ENCODE results near the gene IFNAR2.

Gene IFNAR2

DNA sequence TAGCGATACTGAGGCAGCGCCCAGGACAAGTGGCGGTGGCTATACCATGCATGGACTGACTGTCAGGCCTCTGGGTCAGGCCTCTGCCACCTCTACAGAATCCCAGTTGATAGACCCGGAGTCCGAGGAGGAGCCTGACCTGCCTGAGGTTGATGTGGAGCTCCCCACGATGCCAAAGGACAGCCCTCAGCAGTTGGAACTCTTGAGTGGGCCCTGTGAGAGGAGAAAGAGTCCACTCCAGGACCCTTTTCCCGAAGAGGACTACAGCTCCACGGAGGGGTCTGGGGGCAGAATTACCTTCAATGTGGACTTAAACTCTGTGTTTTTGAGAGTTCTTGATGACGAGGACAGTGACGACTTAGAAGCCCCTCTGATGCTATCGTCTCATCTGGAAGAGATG, 33.2 kb downstream of the IFNAR2 start:
- Histone ChIP-seq H3K27ac (ENCODE audit: insufficient read depth in 1 of 2, low read depth in 1 of 2, low read length in 2 of 2, poor library complexity in 1 of 2, severe bottlenecking in 2 of 2) (no peak overlapping the region), H3K9me3 (ENCODE audit: control extremely low read depth in 1 of 5, control insufficient read depth in 4 of 5, insufficient read depth in 2 of 5, low read depth in 1 of 5, low read length in 4 of 5) (peaks cover 0 to 3% (median 0%) of the 10 kb centered on the region in 5 experiments), H3K36me3 (ENCODE audit: control insufficient read depth in 4 of 4, insufficient read depth in 4 of 4, low read length in 3 of 4) (peaks cover 13 to 38% (median 28%) of the 10 kb centered on the region in 4 experiments), H3K27me3 (replicated peaks in 2 of 5; ENCODE audit: control insufficient read depth in 4 of 5, insufficient read depth in 5 of 5, low read length in 4 of 5) (no peaks in the 10 kb centered on the region), H3K4me1 (ENCODE audit: control extremely low read depth in 1 of 4, control insufficient read depth in 4 of 4, insufficient read depth in 4 of 4, low read length in 3 of 4) (peaks cover 10 to 57% (median 35%) of the 10 kb centered on the region in 4 experiments), H3K4me3 (ENCODE audit: control insufficient read depth in 1 of 7, extremely low read depth in 1 of 7, insufficient read depth in 4 of 7, low read depth in 2 of 7, low read length in 6 of 7) (no peak overlapping the region)
- WGBS (ENCODE audit: insufficient coverage): 98% methylated on average over 11 of the region's 11 CpGs
- ChIA-PET POLR2A (no interaction called here), CTCF (interaction anchor here (0.6 to 1.9 kb wide), 3 partner anchors 13 to 22 kb away, joined by 3 to 5 read pairs (median 3); no protein-coding TSS in a partner anchor)
- no peak for DNase-seq

DNA sequence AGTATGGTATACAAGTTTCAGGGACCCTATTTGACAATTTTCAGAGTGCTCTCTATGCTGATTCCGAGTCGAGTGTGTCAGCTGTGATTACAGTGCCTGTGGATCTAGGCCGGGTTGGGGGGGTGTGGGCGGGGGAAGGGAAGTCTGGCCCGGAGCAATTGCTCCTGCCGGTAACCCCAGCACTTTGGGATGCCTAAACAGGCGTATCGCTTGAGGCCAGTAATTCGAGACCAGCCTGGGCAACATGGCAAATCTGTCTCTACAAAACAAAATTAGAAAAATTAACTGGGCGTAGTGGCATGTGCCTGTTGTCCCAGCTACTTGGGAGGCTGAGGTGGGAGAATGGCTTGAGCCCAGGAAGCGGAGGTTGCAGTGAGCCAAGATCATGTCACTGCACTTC, 34.8 kb downstream of the IFNAR2 start:
- POLR2A ChIA-PET: interaction anchor here (0.6 to 1.3 kb wide), 3 partner anchors 17 to 61 kb away, joined by 3 to 4 read pairs (median 3); no protein-coding TSS in a partner anchor
- Histone ChIP-seq H3K27me3 (replicated peaks in 2 of 5; ENCODE audit: control insufficient read depth in 4 of 5, insufficient read depth in 5 of 5, low read length in 4 of 5) (no peaks in the 10 kb centered on the region), H3K4me3 (ENCODE audit: control insufficient read depth in 1 of 7, extremely low read depth in 1 of 7, insufficient read depth in 4 of 7, low read depth in 2 of 7, low read length in 6 of 7) (no peak overlapping the region), H3K36me3 (ENCODE audit: control insufficient read depth in 4 of 4, insufficient read depth in 4 of 4, low read length in 3 of 4) (peaks cover 12 to 33% (median 25%) of the 10 kb centered on the region in 4 experiments), H3K9me3 (ENCODE audit: control extremely low read depth in 1 of 5, control insufficient read depth in 4 of 5, insufficient read depth in 2 of 5, low read depth in 1 of 5, low read length in 4 of 5) (no peaks in the 10 kb centered on the region), H3K27ac (ENCODE audit: insufficient read depth in 1 of 2, low read depth in 1 of 2, low read length in 2 of 2, poor library complexity in 1 of 2, severe bottlenecking in 2 of 2) (peak overlapping the region in 1 of 2 experiments; percentile 78), H3K4me1 (ENCODE audit: control extremely low read depth in 1 of 4, control insufficient read depth in 4 of 4, insufficient read depth in 4 of 4, low read length in 3 of 4) (peaks cover 10 to 57% (median 35%) of the 10 kb centered on the region in 4 experiments)
- WGBS (ENCODE audit: insufficient coverage): 93% methylated on average over 9 of the region's 11 CpGs
- CTCF ChIA-PET: interaction anchor here (0.8 to 2.0 kb wide), 3 partner anchors 16 to 61 kb away, joined by 3 to 4 read pairs (median 4); no protein-coding TSS in a partner anchor
- DNase-seq: no peak

DNA sequence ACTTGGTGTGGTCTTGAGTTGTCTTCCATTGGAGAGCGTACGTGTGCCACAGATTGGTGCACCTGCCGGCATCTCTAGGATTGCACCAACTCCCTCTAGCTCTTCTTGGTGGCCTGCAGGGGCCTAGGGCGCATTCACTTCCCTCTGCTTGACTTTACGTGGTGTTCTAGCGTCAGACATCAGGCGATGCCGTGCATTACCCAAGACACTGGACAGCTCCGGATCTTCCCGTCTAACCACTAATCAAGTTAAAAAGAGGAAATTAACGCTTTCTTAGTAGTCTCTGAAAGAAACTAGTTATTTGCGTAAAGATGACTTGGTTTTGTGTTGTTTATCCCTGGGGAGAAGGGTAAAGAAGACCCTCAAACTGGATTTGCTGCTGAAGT, 35.9 kb downstream of the IFNAR2 start:
- WGBS (ENCODE audit: insufficient coverage): 40% methylated on average over 6 of the region's 12 CpGs
- Histone ChIP-seq H3K4me3 (ENCODE audit: control insufficient read depth in 1 of 7, extremely low read depth in 1 of 7, insufficient read depth in 4 of 7, low read depth in 2 of 7, low read length in 6 of 7) (peak overlapping the region; percentile 70 to 88 (median 81)), H3K36me3 (ENCODE audit: control insufficient read depth in 4 of 4, insufficient read depth in 4 of 4, low read length in 3 of 4) (peaks cover 11 to 35% (median 23%) of the 10 kb centered on the region in 4 experiments), H3K4me1 (ENCODE audit: control extremely low read depth in 1 of 4, control insufficient read depth in 4 of 4, insufficient read depth in 4 of 4, low read length in 3 of 4) (peaks cover 10 to 47% (median 32%) of the 10 kb centered on the region in 4 experiments), H3K27ac (ENCODE audit: insufficient read depth in 1 of 2, low read depth in 1 of 2, low read length in 2 of 2, poor library complexity in 1 of 2, severe bottlenecking in 2 of 2) (peak overlapping the region; percentile 66 to 78), H3K9me3 (ENCODE audit: control extremely low read depth in 1 of 5, control insufficient read depth in 4 of 5, insufficient read depth in 2 of 5, low read depth in 1 of 5, low read length in 4 of 5) (no peaks in the 10 kb centered on the region), H3K27me3 (replicated peaks in 2 of 5; ENCODE audit: control insufficient read depth in 4 of 5, insufficient read depth in 5 of 5, low read length in 4 of 5) (no peaks in the 10 kb centered on the region)
- ChIA-PET CTCF (interaction anchor here (0.6 to 2.0 kb wide), 9 partner anchors 16 to 180 kb away, joined by 3 to 8 read pairs (median 4); partner anchors contain the start of gene IFNAR2), POLR2A (interaction anchor here (1.0 to 1.3 kb wide), 4 partner anchors 10 to 60 kb away, joined by 3 to 4 read pairs (median 4); partner anchors contain the start of gene IFNAR1)
- DNase-seq: peak; percentile 94 to 98 (median 97)

DNA sequence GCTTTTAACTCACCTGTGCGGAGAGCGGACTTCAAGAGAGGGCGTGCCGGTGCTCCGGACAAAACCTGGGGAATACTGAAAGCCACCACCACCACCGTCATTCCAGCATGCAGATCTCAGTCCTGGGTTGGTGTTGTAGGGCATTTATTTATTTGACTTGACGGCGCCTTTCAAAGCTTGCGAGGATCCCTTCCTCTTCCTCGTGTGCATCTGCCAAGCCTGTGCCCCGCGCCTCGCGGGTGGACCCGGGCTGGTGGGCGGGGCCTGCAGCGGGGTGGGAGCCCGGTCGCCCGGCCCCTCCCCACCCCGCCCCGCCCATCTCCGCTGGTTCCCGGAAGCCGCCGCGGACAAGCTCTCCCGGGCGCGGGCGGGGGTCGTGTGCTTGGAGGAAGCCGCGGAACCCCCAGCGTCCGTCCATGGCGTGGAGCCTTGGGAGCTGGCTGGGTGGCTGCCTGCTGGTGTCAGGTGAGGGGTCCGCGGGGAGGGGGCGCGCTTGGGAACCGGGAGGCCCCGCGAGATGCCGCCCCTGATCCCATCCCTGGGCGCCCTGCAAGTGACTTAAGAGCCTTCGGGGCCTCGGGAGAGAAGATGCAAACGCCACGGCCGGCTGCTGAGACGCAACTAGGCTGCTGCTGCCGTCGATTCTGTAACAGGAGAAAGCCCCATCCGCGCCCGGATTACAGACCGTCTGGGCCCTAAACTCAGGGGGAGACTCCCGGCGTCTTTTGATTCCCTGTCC, 36.5 kb downstream of the IFNAR2 start, which contains the start of gene IL10RB:
Gene IL10RB (plus strand): TSS at position 318 of the 739 bp plus-strand sequence. CDS start 99 bp downstream, at position 417.
- Histone ChIP-seq H3K27ac (ENCODE audit: insufficient read depth in 1 of 2, low read depth in 1 of 2, low read length in 2 of 2, poor library complexity in 1 of 2, severe bottlenecking in 2 of 2) (peak within 1 kb of the TSS; percentile 66 to 78), H3K36me3 (ENCODE audit: control insufficient read depth in 4 of 4, insufficient read depth in 4 of 4, low read length in 3 of 4) (peaks cover 14 to 40% (median 25%) of the 10 kb centered on the region in 4 experiments), H3K4me1 (ENCODE audit: control extremely low read depth in 1 of 4, control insufficient read depth in 4 of 4, insufficient read depth in 4 of 4, low read length in 3 of 4) (peaks cover 10 to 43% (median 31%) of the 10 kb centered on the region in 4 experiments), H3K9me3 (ENCODE audit: control extremely low read depth in 1 of 5, control insufficient read depth in 4 of 5, insufficient read depth in 2 of 5, low read depth in 1 of 5, low read length in 4 of 5) (no peaks in the 10 kb centered on the region), H3K27me3 (replicated peaks in 2 of 5; ENCODE audit: control insufficient read depth in 4 of 5, insufficient read depth in 5 of 5, low read length in 4 of 5) (no peaks in the 10 kb centered on the region), H3K4me3 (ENCODE audit: control insufficient read depth in 1 of 7, extremely low read depth in 1 of 7, insufficient read depth in 4 of 7, low read depth in 2 of 7, low read length in 6 of 7) (peak within 1 kb of the TSS; percentile 70 to 88 (median 81))
- ChIA-PET CTCF (interaction anchor here (0.6 to 2.0 kb wide), 11 partner anchors 12 to 180 kb away, joined by 3 to 8 read pairs (median 3); partner anchors contain the start of gene IFNAR2), POLR2A (interaction anchor here (1.0 to 1.3 kb wide), 2 partner anchors 10 to 58 kb away, joined by 3 to 4 read pairs; partner anchors contain the start of gene IFNAR1)
- under 1% methylated on average over 49 of the region's 60 CpGs for WGBS (ENCODE audit: insufficient coverage)
- peak; percentile 64 to 73 (median 67) for DNase-seq

DNA sequence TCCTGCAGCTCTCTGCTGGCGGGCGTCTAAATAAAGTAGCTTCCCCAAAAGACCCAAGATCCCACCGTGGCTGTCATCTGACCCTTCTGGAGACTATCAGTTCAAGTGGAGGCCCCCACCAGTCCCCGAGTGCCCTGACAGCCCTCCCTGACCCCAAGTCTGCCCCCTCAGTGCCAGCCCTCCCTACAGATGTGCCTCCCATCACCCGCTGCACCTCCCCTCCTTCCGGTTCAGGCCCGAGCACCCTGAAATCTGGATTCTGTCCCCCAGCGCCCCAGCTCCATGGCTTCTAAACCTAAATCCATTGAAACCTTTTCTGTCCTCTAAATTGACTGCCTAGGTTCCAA, 37.0 kb downstream of the IFNAR2 start:
- DNase-seq: no peak
- H3K36me3 ChIP-seq (ENCODE audit: control insufficient read depth in 4 of 4, insufficient read depth in 4 of 4, low read length in 3 of 4): peaks cover 14 to 41% (median 26%) of the 10 kb centered on the region in 4 experiments
- 0% methylated on average over 8 of the region's 8 CpGs for WGBS (ENCODE audit: insufficient coverage)
- ChIA-PET POLR2A (interaction anchor here (1.0 kb wide), 1 partner anchor 11 kb away, joined by 4 read pairs; no protein-coding TSS in a partner anchor), CTCF (interaction anchor here (1.0 to 1.9 kb wide), 5 partner anchors 12 to 179 kb away, joined by 3 to 8 read pairs (median 3); partner anchors contain the start of gene IFNAR2)
- no peaks in the 10 kb centered on the region for H3K9me3 ChIP-seq (ENCODE audit: control extremely low read depth in 1 of 5, control insufficient read depth in 4 of 5, insufficient read depth in 2 of 5, low read depth in 1 of 5, low read length in 4 of 5)
- peak overlapping the region; percentile 66 to 78 for H3K27ac ChIP-seq (ENCODE audit: insufficient read depth in 1 of 2, low read depth in 1 of 2, low read length in 2 of 2, poor library complexity in 1 of 2, severe bottlenecking in 2 of 2)
- H3K4me1 ChIP-seq (ENCODE audit: control extremely low read depth in 1 of 4, control insufficient read depth in 4 of 4, insufficient read depth in 4 of 4, low read length in 3 of 4): peaks cover 10 to 38% (median 28%) of the 10 kb centered on the region in 4 experiments
- no peaks in the 10 kb centered on the region for H3K27me3 ChIP-seq (replicated peaks in 2 of 5; ENCODE audit: control insufficient read depth in 4 of 5, insufficient read depth in 5 of 5, low read length in 4 of 5)
- H3K4me3 ChIP-seq (ENCODE audit: control insufficient read depth in 1 of 7, extremely low read depth in 1 of 7, insufficient read depth in 4 of 7, low read depth in 2 of 7, low read length in 6 of 7): peak overlapping the region; percentile 70 to 88 (median 81)

DNA sequence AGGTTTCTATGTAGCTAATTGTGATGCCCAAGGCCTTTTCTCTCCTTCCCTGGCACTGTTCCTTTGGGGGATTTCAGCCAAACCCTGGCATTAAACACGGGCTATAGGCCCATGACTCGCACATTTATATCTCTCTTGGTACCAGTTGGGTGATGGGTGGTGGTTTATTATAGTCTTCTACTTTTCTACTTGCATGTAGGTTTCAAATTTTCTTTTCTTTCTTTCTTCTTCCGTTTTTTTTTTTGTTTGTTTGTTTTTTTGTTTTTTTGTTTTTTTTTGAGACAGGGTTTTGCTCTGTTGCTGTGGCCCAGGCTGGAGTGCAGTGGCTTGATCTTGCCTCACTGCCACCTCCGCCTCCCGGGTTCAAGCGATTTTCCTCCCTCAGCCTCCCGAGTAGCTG, 37.5 kb downstream of the IFNAR2 start:
- 100% methylated on average over 3 of the region's 7 CpGs for WGBS (ENCODE audit: insufficient coverage)
- ChIA-PET CTCF (interaction anchor here (1.2 to 1.9 kb wide), 4 partner anchors 11 to 107 kb away, joined by 3 to 8 read pairs (median 3); partner anchors contain the start of gene IFNAR2), POLR2A (no interaction called here)
- H3K4me1 ChIP-seq (ENCODE audit: control extremely low read depth in 1 of 4, control insufficient read depth in 4 of 4, insufficient read depth in 4 of 4, low read length in 3 of 4): peaks cover 10 to 34% (median 26%) of the 10 kb centered on the region in 4 experiments
- H3K9me3 ChIP-seq (ENCODE audit: control extremely low read depth in 1 of 5, control insufficient read depth in 4 of 5, insufficient read depth in 2 of 5, low read depth in 1 of 5, low read length in 4 of 5): no peaks in the 10 kb centered on the region
- no peaks in the 10 kb centered on the region for H3K27me3 ChIP-seq (replicated peaks in 2 of 5; ENCODE audit: control insufficient read depth in 4 of 5, insufficient read depth in 5 of 5, low read length in 4 of 5)
- H3K36me3 ChIP-seq (ENCODE audit: control insufficient read depth in 4 of 4, insufficient read depth in 4 of 4, low read length in 3 of 4): peaks cover 14 to 41% (median 26%) of the 10 kb centered on the region in 4 experiments
- no peak for DNase-seq
- H3K27ac ChIP-seq (ENCODE audit: insufficient read depth in 1 of 2, low read depth in 1 of 2, low read length in 2 of 2, poor library complexity in 1 of 2, severe bottlenecking in 2 of 2): peak overlapping the region in 1 of 2 experiments; percentile 78
- H3K4me3 ChIP-seq (ENCODE audit: control insufficient read depth in 1 of 7, extremely low read depth in 1 of 7, insufficient read depth in 4 of 7, low read depth in 2 of 7, low read length in 6 of 7): peak overlapping the region in 6 of 7 experiments; percentile 70 to 88 (median 84)

Measured in common myeloid progenitor, CD34-positive (primary cell).